ENCODE measurements around the gene COX4I2.
A peak's percentile ranks its signal among the peaks of the same experiment; 100 is the strongest.
"Not testable (repeated sequence)": the region's sequence is repeated elsewhere in the genome, so short reads cannot be mapped to it uniquely, and the experiment has no call there.

COX4I2 gene

DNA sequence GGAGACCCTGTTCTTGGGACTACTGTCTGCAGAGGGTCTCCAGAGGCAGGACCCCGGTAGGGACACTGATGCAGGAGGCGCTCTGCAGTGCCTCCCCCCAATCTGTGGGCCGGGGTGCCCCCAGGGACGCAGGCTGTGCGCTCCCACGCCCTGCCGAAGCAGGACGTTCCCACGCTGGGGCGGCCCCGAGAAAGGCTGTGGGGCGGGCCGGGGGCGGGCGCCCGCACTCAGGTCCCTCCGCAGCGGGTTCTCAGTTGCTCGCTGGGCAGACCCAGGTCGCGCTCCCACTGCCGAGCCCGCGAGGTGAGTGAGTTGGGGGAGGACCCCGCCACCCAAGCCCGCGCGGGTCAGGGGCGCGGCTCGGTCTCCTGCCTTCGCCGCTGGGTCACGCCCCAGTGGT, at the start of gene COX4I2:
Gene COX4I2, plus strand, starts transcription at position 253 of the 400 bp plus-strand sequence. CDS start 1,106 bp downstream, outside the sequence.
- DNase-seq = no peak

DNA sequence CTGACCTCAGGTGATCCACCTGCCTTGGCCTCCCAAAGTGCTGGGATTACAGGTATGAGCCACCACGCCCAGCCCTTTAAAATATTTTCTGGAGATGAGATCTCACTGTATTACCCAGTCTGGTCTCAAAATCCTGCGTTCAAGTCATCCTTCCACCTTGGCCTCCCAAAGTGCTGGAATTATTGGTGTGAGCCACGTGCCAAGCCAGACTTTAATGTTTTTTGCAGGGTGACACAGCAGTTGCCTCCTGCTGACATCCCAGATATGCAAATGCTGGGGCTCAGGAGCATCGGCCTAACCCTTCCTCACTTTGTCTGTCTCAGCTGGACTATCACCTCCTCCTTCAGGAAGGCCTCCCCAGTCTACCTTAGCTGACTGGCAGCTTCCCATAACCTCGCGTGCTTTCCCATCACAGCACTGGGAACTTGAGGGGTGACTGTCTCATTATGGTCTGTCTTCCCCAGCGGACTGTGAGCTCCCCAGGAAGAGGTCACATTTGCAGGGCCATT, 46.9 kb upstream of the COX4I2 start:
- no peak for DNase-seq

DNA sequence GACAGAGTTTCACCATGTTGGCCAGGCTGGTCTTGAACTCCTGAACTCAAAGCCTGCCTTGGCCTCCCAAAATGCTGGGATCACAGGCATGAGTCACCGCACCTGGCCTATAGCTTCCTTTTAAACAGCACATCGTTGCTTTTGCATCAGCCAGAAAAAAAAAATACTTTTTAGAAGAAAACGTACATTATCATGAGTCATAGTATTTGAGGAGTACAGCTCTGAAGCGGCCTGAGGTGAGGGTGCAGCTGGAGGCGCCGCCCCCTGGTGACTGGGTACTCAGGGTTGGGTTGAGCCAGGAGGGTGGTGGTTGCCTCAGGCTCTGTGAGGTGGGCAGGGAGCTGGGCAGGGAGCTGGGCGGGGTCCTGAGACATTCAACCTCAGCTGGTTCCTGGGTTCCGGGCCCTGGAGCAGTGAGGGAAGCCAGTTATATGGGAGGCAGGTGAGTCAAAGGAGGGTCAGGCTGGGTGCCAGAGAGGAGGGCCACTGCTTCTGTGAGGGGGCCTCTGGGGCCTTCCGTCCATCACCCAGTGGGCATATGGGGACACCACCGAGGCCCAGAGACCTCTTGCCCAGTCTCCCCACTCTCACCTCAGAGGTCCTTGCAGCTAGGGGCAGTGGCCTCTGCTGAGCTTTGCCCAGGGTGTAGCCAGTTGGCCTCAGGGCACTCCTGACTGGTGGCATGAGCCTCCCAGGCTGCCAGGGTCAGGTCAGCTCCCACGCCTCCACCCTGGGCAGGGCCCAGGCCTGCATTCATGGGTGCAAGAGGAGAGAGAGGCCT, 44.3 kb upstream of the COX4I2 start:
- DNase-seq = no peak

DNA sequence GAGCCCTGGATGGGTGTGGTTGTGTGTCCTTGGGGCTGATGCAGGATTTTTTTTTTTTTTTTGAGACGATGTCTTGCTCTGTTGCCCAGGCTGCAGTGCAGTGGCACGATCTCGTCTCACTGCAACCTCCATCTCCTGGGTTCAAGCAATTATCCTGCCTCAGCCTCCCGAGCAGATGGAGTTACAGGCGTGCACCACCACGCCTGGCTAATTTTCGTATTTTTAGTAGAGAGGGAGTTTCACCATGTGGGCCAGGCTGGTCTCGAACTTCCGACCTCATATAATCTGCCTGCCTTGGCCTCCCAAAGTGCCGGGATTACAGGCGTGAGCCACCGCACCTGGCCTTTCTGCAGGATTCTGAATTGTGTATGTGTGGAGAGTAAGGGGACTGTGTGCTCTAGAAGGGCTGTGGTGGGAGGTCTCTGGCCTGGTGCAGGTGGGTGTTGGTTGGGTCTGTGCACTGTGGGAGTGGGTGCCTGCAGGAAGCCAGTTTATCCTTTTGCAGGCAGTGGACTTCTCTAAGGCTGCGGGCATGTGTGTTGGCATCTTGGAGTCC, 43.6 kb upstream of the COX4I2 start:
- no peak for DNase-seq

DNA sequence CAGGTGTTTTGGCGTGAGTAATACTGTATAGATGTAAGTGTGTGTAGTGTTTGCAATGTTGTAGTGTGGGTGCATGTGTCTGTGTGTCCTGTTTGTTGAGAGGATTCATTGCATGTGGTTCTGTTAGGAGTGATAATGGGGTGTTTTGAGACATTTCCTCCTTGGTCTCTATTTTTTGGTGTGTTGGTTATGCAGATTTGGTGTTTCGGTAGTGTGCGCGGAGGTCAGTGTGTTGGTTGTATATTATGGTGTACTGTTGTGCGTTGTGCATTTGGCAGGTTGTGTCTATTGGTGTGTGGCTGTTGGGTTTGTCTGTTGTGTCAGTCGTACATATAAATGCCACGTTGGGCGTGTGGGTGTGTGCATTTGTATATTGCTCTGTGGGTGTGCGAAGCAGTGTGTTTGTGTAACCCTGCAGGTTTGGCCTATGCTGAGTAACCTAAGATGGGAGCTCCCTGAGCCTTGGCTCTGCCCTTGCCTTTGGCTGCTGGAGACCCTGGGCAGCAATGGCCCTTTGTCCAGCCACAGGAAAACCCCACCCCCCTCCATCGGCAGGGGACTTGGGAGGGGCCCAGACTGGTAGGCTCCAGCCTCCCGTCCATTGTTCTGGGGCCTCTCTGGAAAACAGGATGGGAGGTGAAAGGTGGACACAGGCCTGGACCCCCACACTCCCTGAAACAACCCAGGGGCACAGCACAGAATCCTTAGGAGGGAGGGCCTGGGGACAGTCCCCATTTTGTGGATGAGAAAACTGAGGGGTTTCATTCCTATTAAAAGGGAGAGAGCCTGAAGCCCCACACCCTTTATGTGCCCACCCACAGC, 42.9 kb upstream of the COX4I2 start:
- no peak for DNase-seq

DNA sequence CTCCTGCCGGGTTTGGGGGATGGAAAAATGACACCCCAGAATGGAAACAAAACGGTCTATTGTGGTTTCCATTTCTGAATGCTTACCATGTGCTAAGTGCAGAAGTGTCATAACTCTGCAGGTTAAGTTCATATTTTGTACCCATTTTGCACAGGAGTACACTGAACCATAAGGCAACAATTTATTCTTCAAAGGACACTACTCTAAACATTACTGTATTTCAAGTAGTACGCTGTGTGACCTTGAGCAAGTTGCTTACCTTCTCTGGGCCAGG, 42.4 kb upstream of the COX4I2 start:
- no peak for DNase-seq

DNA sequence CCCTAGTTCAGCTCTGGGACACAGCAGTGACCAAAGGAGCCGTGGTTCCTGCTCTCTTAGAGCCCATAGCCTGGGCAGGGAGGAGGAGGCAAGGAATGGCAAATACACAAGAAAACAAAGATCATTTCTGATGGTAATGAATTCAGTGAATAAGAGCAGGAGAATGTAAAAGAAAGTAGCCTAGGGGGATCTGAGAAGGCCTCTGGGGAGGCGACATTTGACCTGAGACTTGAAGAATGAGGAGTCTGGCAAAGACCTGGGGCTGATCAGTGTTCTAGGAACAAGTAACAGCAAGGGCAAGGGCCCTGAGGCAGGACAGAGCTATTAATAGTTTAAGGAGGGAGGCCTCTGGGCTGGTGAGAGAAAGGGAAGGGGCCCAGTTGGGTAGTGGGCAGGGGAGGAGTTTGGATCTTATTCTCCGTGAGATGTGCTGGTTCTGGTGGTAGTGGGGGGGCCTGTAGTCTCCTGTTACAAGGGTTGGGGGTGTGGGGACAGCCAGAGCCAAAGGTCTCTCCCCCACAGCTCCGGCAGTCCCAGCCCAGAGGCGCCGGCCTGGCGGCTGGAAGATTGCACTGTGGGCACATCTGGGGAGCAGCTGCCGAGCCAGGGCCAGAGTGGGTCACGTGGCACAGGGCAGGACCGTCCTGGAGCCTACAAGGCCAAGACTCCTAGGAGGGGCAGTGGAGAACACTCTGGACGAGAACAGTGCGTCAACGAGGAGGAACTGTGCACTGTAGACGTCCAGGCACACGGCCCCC, 41.9 kb upstream of the COX4I2 start:
- no peak for DNase-seq

DNA sequence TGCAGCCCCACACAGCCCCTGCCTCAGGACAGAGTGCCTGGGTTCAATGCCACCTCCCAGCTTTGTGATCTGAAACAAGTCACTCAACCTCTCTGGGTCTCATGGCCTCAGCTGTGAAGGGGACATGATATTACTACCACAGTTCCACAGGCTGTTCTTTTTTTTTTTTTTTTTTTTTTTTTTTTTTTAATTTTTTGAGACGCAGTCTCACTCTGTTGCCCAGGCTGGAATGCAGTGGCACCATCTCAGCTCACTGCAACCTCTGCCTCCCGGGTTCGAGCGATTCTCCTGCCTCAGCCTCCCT, 41.3 kb upstream of the COX4I2 start:
- DNase-seq = not testable (repeated sequence)

DNA sequence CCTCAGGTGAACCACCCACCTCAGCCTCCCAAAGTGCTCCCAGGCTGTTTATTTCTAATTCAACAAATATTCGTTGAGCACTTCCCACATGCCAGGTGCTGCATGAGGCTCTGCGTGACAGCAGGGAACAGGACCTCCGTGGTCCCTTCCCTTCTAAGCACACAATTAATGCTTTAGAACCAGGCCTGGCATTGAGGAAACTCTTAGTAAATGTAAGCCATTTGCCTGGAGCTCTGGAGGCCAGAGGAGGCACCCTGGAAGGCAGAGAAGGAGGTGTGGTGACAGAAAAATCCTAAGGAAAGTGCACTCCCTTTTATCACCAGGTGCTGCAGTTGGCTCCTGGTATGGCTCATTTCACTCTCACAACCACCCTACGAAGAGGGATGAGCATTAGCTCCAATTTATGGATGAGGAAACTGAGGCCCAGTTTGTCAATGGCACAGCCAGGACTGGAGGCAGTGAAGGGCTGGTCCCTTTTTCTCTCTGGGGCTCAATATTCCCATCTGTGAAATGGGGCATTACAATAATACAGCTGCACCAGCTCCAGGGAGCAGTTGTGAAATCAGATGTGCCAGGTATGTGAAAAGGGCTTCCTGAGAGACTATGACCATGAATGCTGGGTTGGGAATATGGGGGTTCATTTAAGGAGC, 40.8 kb upstream of the COX4I2 start:
- DNase-seq = no peak

DNA sequence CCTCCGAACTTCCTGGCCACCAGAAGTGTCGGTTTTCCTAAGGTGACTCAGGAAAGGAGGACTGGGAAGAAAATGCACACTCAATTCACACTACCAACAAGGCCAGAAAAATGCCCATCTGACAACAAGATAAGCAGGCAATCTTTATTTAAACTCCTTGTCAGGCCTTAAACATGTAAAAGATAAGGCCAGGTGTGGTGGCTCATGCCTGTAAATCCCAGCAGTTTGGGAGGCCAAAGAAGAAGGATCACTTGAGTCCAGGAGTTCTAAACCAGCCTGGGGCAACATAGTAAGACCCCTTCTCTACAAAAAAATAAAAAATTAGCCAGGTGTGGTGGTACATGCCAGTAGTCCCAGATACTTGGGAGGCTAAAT, 40.2 kb upstream of the COX4I2 start:
- no peak for DNase-seq

DNA sequence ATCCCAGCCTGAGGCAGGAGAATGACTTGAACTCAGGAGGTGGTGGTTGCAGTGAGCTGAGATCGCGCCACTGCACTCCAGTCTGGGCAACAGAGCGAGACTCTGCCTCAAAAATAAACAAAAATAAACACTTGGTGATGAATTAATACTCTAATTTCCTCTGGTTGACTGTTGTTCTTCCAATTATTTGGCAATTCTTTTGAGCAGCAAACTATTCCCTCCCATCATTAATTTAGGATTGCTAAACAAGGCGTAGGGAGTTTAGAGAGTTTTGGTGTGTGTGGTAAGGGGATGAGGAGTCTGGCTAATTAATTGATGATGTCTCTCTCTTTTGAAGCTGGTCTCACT, 35.3 kb upstream of the COX4I2 start:
- no peak for DNase-seq

DNA sequence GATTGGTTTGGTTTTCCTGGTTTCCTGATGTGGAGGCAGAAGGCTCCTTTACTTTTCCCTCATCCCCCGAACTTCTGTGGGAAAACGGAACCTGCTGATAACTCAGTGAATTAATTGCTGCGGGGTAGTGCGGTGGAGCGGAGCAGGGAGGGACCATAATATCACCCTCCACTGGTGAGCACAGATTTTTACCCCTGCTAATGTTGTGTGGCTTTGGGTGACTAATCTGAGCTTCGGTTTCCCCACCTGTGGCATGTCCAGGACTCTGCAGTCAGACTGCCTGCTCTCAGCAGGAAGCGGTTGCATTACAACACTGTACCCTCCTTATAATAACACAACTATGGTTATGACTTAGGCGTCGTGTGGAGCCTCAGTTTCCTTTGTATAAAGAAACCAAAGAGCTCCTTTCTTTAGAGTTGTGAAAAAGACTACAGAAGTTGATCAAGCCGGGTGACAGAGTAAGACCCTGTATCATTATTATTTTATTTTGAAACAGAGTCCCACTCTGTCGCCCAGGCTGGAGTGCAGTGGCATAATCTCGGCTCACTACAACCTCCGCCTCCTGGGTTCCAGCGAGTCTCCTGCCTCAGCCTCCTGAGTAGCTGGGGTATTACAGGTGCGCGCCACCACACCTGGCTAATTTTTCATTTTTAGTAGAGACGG, 34.8 kb upstream of the COX4I2 start:
- no peak for DNase-seq

DNA sequence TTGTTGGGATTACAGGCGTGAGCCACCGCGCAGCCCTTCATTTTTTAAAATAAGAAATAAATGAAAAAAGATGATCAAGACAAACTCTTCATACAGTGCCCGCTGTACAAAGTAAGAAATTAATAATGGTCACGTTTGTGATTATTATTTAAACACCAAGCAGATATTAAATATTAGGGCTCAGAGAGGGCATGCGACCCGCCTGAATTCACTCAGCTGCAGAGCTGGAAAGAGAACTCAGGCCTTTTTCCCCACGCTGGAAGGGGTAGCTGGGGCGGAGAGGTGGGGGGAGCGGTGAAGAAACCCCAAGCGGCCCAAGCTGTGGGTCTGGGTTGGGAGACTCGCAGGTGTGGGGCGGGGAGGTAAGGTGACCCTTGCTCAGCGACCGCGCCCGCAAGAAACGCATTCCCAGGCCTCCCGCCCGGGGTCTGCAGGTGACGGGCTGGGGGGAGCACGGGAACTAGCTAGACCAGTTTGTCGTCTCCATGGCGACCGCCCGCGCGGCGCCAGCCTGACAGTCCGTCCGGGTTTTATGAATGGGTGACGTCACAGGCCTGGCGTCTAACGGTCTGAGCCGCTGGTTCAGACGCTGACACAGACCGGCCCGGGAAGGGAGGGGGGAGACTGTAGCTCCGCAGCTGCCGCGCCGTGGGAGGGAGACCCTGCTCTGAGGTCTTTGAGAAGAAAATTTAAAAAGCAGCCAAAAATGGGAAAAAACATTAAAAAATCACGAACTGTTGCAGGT, 33.7 kb upstream of the COX4I2 start:
- peak; percentile 96 for DNase-seq

DNA sequence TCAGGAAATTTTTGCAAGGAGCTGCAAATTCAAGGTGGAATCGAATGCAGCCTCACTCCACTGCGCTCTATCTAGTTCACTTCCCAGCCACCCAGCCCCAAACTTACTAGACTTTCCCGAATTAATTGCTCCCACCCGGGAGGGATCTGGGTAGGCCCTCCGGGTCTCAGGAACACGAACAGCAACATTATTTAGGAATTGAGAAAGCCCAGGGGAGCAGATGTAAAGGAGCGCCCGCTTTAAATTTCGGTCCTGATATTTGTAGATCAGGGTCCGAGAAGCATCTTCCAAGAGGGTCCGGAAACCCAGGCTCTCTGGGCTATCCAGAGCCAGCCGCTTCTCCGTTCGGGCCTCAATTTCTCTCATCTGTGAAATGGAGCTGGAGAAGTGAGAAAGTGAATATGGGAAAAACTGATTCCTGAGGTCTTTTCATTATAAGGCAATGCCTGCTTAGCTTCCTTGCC, 33.1 kb upstream of the COX4I2 start:
- no peak for DNase-seq

DNA sequence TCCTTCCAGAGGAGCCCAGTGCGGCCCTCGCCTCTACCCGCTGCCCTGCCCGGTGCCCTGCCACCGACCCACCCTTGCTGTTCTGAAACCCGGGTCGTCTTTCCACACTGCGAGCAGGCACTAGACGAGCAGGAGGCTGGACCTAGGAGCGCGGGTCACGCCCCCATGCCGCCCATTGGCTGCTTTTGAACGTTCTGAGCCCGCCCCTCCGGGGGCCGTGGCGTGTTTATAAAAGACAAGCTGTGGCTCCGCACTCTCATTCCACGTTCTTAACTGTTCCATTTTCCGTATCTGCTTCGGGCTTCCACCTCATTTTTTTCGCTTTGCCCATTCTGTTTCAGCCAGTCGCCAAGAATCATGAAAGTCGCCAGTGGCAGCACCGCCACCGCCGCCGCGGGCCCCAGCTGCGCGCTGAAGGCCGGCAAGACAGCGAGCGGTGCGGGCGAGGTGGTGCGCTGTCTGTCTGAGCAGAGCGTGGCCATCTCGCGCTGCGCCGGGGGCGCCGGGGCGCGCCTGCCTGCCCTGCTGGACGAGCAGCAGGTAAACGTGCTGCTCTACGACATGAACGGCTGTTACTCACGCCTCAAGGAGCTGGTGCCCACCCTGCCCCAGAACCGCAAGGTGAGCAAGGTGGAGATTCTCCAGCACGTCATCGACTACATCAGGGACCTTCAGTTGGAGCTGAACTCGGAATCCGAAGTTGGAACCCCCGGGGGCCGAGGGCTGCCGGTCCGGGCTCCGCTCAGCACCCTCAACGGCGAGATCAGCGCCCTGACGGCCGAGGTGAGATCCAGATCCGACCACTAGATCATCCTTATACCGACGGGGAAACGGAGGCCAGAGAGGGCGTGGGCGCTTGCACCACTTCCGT, 32.4 kb upstream of the COX4I2 start, which contains the start of gene ID1:
Gene ID1, plus strand, starts transcription at position 259 of the 871 bp plus-strand sequence. Its CDS starts 99 bp downstream, at position 358.
- peak; percentile 97 for DNase-seq

DNA sequence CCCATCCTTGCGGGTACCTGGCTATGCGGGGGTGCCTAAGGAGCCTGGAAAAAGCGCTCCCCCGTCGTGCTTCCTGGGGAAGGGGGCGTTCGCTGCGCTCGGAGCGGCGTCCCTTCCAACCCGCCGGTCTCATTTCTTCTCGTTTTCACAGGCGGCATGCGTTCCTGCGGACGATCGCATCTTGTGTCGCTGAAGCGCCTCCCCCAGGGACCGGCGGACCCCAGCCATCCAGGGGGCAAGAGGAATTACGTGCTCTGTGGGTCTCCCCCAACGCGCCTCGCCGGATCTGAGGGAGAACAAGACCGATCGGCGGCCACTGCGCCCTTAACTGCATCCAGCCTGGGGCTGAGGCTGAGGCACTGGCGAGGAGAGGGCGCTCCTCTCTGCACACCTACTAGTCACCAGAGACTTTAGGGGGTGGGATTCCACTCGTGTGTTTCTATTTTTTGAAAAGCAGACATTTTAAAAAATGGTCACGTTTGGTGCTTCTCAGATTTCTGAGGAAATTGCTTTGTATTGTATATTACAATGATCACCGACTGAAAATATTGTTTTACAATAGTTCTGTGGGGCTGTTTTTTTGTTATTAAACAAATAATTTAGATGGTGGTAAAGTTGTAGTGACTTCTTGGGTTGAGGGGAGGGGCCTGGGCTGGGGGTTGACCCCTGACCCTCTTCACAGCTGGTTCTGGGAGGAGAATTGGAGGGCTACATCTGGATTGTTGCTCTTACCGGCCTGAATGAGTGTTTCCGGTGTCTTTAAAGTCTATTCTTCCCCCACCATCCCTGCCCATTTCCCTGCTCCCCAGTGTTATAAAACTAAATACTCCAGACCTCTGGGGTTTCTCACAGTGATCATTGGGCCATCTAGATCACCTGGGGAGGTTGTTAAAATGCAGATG, 31.6 kb upstream of the COX4I2 start:
- no peak for DNase-seq

DNA sequence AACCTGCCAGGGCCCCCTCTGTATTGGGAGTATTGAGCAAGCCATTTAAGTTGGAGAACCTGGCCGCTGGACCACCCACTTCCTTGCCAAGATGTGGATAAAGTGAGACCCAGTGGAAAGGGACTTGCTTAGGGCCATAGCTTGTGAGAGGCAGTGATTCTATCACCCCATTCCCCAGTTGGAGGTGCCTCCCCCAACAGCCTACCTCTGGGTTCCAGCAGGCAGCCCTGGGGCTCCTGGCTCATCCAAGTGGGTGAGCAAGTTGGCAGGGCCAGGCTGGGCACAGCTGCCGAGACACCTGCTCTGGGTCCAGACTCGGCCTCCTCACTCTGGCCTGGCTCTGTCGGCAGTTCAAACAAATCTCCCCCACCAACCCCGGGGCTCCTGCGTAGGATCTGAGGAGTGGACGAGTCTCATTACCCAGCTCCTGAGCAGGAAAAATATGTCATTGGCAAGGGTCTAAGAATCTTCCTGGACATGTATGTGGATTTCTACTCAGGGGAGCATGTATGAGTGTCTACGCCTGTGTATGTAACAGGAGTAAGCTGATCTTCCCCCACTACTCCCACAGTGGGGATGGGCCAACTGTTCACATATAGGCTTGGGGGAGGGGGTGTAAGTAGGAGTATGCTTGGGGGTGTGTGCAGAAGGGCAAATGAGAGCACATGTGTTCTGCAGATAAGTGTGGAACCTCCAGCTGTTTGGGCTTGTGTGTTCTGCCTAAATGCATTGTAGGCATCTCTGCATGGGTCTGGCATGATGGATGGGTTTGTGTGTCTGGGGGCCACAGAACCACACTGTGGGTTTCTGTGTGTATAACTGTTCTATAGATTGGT, 30.7 kb upstream of the COX4I2 start:
- DNase-seq = peak; percentile 88

DNA sequence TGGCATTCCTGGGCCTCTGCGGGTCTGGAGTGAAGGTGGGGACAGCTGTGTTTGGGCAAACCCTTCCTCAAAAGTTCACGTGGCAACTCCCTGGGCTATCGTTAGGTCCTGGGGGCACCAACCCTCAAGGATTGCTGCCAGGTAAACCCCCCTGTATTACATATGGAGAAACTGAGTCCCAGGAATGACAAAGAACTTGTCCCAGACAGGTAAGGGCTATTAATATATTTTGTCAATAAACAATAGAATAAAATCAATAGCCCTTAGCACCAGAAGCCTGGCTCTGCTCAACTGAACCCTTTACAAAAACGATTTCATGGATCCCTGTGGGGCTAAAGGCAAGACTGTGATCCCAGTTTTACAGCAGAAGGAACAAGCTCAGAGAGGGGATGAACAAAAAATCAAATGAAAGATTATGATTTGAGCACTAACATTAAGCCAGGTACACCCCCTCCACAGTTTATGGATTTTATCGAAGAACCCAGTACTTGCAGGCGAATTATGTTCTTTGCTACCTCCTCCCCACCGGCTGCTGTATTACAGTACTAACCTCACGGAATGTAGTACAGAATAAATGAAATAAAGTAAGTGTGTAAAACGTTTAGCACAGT, 30.0 kb upstream of the COX4I2 start:
- peak; percentile 73 for DNase-seq

All from NCI-H1694 treated with DMSO at 0.1 percent for 48 hours (cell line).